HepG2 (cell line): ENCODE results near the gene RAB17. TPM values are rescaled to one million over a fixed set of nuclear protein-coding genes. Genes with fewer than 3 reads are reported as not detected.

Experiments
- ETV5 ChIP-seq: IDR thresholded peaks from 2 replicates; pipeline ENCODE4 v1.6.1; 2018; ENCODE audit warnings: missing biosample characterization, missing genetic modification reagents, inconsistent platforms, borderline replicate concordance
- FOXK1 ChIP-seq: sonication (generic); formaldehyde crosslinking; IDR thresholded peaks from 2 replicates; pipeline ENCODE4 v1.4.0; 2020; ENCODE audit warnings: low read depth, missing genetic modification reagents, borderline replicate concordance
- NFIB ChIP-seq: sonication (generic); formaldehyde crosslinking; IDR thresholded peaks from 2 replicates; pipeline ENCODE4 v1.9.0; 2021; ENCODE audit warnings: missing genetic modification reagents, mild to moderate bottlenecking, borderline replicate concordance
- PRDM15 ChIP-seq: sonication (generic); formaldehyde crosslinking; IDR thresholded peaks from 2 replicates; pipeline ENCODE4 v1.4.0; 2020; ENCODE audit warnings: missing genetic modification reagents
- REST ChIP-seq, 2 experiments: IDR thresholded peaks; 2 replicates each; pipeline ENCODE4 v1.6.1; 2011 to 2012; ENCODE audit warnings: low read length in 2 of 2, borderline replicate concordance in 1 of 2, low read depth in 1 of 2, mild to moderate bottlenecking in 1 of 2, moderate library complexity in 1 of 2
- THAP11 ChIP-seq: IDR thresholded peaks from 2 replicates; pipeline ENCODE4 v1.6.1; 2016; ENCODE audit warnings: missing biosample characterization, missing genetic modification reagents
- ZFP82 ChIP-seq: sonication (generic); formaldehyde crosslinking; IDR thresholded peaks from 2 replicates; pipeline ENCODE4 v1.5.1; 2020; ENCODE audit warnings: mild to moderate bottlenecking, missing genetic modification reagents, borderline replicate concordance
- ZFX ChIP-seq: sonication (generic); formaldehyde crosslinking; IDR thresholded peaks from 2 replicates; pipeline ENCODE4 v1.4.0; 2020; ENCODE audit warnings: mild to moderate bottlenecking, low read depth, missing genetic modification reagents, moderate library complexity
- ZNF24 ChIP-seq: fragments of 450-650 bp; IDR thresholded peaks from 2 replicates; pipeline ENCODE4 v1.6.1; 2017; ENCODE audit warnings: antibody characterized with exemption, mild to moderate bottlenecking
- ZNF280B ChIP-seq: sonication (generic); formaldehyde crosslinking; IDR thresholded peaks from 2 replicates; pipeline ENCODE4 v1.5.0; 2020; ENCODE audit warnings: missing genetic modification reagents, mild to moderate bottlenecking, borderline replicate concordance
- polyA plus RNA-seq, 8 experiments: library from polyadenylated mRNA; depleted of rRNA in 3 of 8; stranded (reverse) in 7 of 8; unstranded in 1 of 8; fragments of >200 nt; fragmentation: Illumina TruSeq in 4 of 8; extraction: Trizol in 4 of 8; gene quantifications; 2 replicates each; pipeline versions ENCODE4 v1.2.1 to v1.2.3, GENCODE V29; 2011 to 2016; ENCODE audit warnings: low read depth in 4 of 8, missing spikeins in 1 of 8, mixed read lengths in 1 of 8; ENCODE audit not compliant: insufficient read depth in 1 of 8
- total RNA-seq, 5 experiments: library from RNA; depleted of rRNA; stranded (reverse); fragments of >200 nt; fragmentation: Illumina TruSeq; extraction: Trizol; gene quantifications; 2 replicates each; pipeline ENCODE4 v1.2.3, GENCODE V29; 2016; ENCODE audit warnings: low read depth in 1 of 5

Gene RAB17
- total and polyA plus RNA-seq, 2 of the 13 experiments (the other 11 are each of a cell fraction or from before 2014, with no cell fraction given) = 68.0 to 124 TPM

GRCh38 chr2:237563816-237564215 is 26.7 kb downstream of the RAB17 start (continued):
- no peak for TF ChIP-seq THAP11
- TF ChIP-seq PRDM15 = no peak
- 0 out of 2 replicates have a peak, but pooled peaks have one; percentile 17 for TF ChIP-seq ETV5 (CRISPR knock-in tag)
- TF ChIP-seq NFIB (CRISPR knock-in tag) = no peak
- TF ChIP-seq ZFP82 (CRISPR knock-in tag) = no peak
- TF ChIP-seq ZNF24 = no peak
- peak; percentile 20; the same call in 1 of the 2 replicates for TF ChIP-seq FOXK1 (CRISPR knock-in tag)
- TF ChIP-seq ZFX (CRISPR knock-in tag) = no peak
- peak; percentile 91 to 96 for TF ChIP-seq REST (IDR thresholded peaks at IDR 0.05; ENCODE audit: borderline replicate concordance in 1 of 2, low read depth in 1 of 2, low read length in 2 of 2)
- no peak for TF ChIP-seq ZNF280B
- TF ChIP-seq, all 625 proteins: peak for 8
